Effector memory CD4-positive, alpha-beta T cell (primary cell): ENCODE results near the gene IFNGR2.
A peak's percentile ranks its signal among the peaks of the same experiment; 100 is the strongest.
"Not testable (repeated sequence)": the region's sequence is repeated elsewhere in the genome, so short reads cannot be mapped to it uniquely, and the experiment has no call there.

ENCODE experiments used
- DNase-seq, 3 donors: peaks; one replicate each; pipeline ENCODE4 v3.0.0-alpha.2; 2020
- H3K27ac ChIP-seq: 2 replicates; pipeline ENCODE4 v1.7.0; 2013; ENCODE audit warnings: mild to moderate bottlenecking, low read length, moderate library complexity; ENCODE audit not compliant: insufficient read depth, poor library complexity, severe bottlenecking
- H3K27me3 ChIP-seq: replicated peaks from 2 replicates; pipeline ENCODE4 v1.7.0; 2013; ENCODE audit warnings: mild to moderate bottlenecking, low read length; ENCODE audit not compliant: insufficient read depth, control insufficient read depth, poor library complexity, severe bottlenecking
- H3K36me3 ChIP-seq: 2 replicates; pipeline ENCODE4 v1.7.0; 2013; ENCODE audit warnings: mild to moderate bottlenecking, low read length, moderate library complexity; ENCODE audit not compliant: control insufficient read depth, insufficient read depth
- H3K4me1 ChIP-seq: 2 replicates; pipeline ENCODE4 v1.7.0; 2013; ENCODE audit warnings: low read length, mild to moderate bottlenecking; ENCODE audit not compliant: control insufficient read depth, insufficient read depth, poor library complexity, severe bottlenecking
- H3K4me3 ChIP-seq: 2 replicates; pipeline ENCODE4 v1.7.0; 2013; ENCODE audit warnings: low read length, low read depth, mild to moderate bottlenecking; ENCODE audit not compliant: insufficient read depth, poor library complexity, severe bottlenecking
- H3K9me3 ChIP-seq: 2 replicates; pipeline ENCODE4 v1.7.0; 2013; ENCODE audit warnings: mild to moderate bottlenecking, low read length, moderate library complexity; ENCODE audit not compliant: control insufficient read depth

Gene IFNGR2

GRCh38 chr21:33430858-33431257 lies 27.6 kb downstream of the IFNGR2 start:
- Histone ChIP-seq H3K36me3 (peaks cover 57% of the 10 kb centered on the region), H3K27me3 (no peaks in the 10 kb centered on the region), H3K4me3 (no peak overlapping the region), H3K27ac (no peak overlapping the region), H3K9me3 (no peaks in the 10 kb centered on the region), H3K4me1 (peaks cover 3% of the 10 kb centered on the region)
- DNase-seq: no peak

- H3K4me1 ChIP-seq: peaks cover 3% of the 10 kb centered on the region
- no peak for DNase-seq
- no peak overlapping the region for H3K4me3 ChIP-seq
- no peaks in the 10 kb centered on the region for H3K27me3 ChIP-seq
- peaks cover 57% of the 10 kb centered on the region for H3K36me3 ChIP-seq
- H3K9me3 ChIP-seq: no peaks in the 10 kb centered on the region
- no peak overlapping the region for H3K27ac ChIP-seq
Measured at GRCh38 chr21:33432496-33432895, 29.3 kb downstream of the IFNGR2 start.

GRCh38 chr21:33433001-33433400 lies 29.8 kb downstream of the IFNGR2 start:
- Histone ChIP-seq H3K27ac (no peak overlapping the region), H3K9me3 (no peaks in the 10 kb centered on the region), H3K4me1 (peaks cover 3% of the 10 kb centered on the region), H3K27me3 (no peaks in the 10 kb centered on the region), H3K36me3 (peaks cover 57% of the 10 kb centered on the region), H3K4me3 (no peak overlapping the region)
- DNase-seq: no peak

- H3K27me3 ChIP-seq: no peaks in the 10 kb centered on the region
- no peak overlapping the region for H3K27ac ChIP-seq
- no peak overlapping the region for H3K4me3 ChIP-seq
- peaks cover 3% of the 10 kb centered on the region for H3K4me1 ChIP-seq
- peaks cover 57% of the 10 kb centered on the region for H3K36me3 ChIP-seq
- no peaks in the 10 kb centered on the region for H3K9me3 ChIP-seq
- no peak for DNase-seq
Measured at GRCh38 chr21:33433425-33434114, 30.4 kb downstream of the IFNGR2 start.

GRCh38 chr21:33434770-33435360 lies 31.7 kb downstream of the IFNGR2 start:
- H3K4me3 ChIP-seq: no peak overlapping the region
- peak overlapping the region; percentile 8 for H3K27ac ChIP-seq
- DNase-seq: no peak
- peaks cover 52% of the 10 kb centered on the region for H3K36me3 ChIP-seq
- no peaks in the 10 kb centered on the region for H3K9me3 ChIP-seq
- H3K4me1 ChIP-seq: peaks cover 3% of the 10 kb centered on the region
- H3K27me3 ChIP-seq: no peaks in the 10 kb centered on the region

- H3K4me3 ChIP-seq: no peak overlapping the region
- H3K9me3 ChIP-seq: no peaks in the 10 kb centered on the region
- DNase-seq: no peak
- H3K4me1 ChIP-seq: peaks cover 3% of the 10 kb centered on the region
- H3K27ac ChIP-seq: no peak overlapping the region
- H3K36me3 ChIP-seq: peaks cover 43% of the 10 kb centered on the region
- H3K27me3 ChIP-seq: no peaks in the 10 kb centered on the region
Measured at GRCh38 chr21:33437140-33437539, 33.9 kb downstream of the IFNGR2 start.

GRCh38 chr21:33441489-33442477 lies 38.6 kb downstream of the IFNGR2 start:
- Histone ChIP-seq H3K4me1 (no peaks in the 10 kb centered on the region), H3K9me3 (no peaks in the 10 kb centered on the region), H3K27me3 (no peaks in the 10 kb centered on the region), H3K27ac (no peak overlapping the region), H3K36me3 (peaks cover 18% of the 10 kb centered on the region), H3K4me3 (no peak overlapping the region)
- no peak for DNase-seq

GRCh38 chr21:33443194-33443593 lies 40.0 kb downstream of the IFNGR2 start:
- no peaks in the 10 kb centered on the region for H3K9me3 ChIP-seq
- H3K27me3 ChIP-seq: no peaks in the 10 kb centered on the region
- H3K36me3 ChIP-seq: peaks cover 5% of the 10 kb centered on the region
- H3K4me1 ChIP-seq: no peaks in the 10 kb centered on the region
- no peak for DNase-seq
- H3K27ac ChIP-seq: no peak overlapping the region
- no peak overlapping the region for H3K4me3 ChIP-seq

GRCh38 chr21:33444499-33444898 lies 41.3 kb downstream of the IFNGR2 start:
- no peak for DNase-seq
- no peaks in the 10 kb centered on the region for H3K4me1 ChIP-seq
- no peaks in the 10 kb centered on the region for H3K36me3 ChIP-seq
- no peak overlapping the region for H3K27ac ChIP-seq
- no peaks in the 10 kb centered on the region for H3K27me3 ChIP-seq
- no peaks in the 10 kb centered on the region for H3K9me3 ChIP-seq
- H3K4me3 ChIP-seq: no peak overlapping the region

- not testable (repeated sequence) for H3K4me1 ChIP-seq, DNase-seq, H3K9me3 ChIP-seq, H3K27ac ChIP-seq, H3K36me3 ChIP-seq, H3K4me3 ChIP-seq, H3K27me3 ChIP-seq
Measured at GRCh38 chr21:33446620-33447019, 43.4 kb downstream of the IFNGR2 start.
